GM21717 (cell line): ENCODE measurements around the gene ZNF470.

Experiments used
- ATAC-seq: cut with Tn5 transposase; IDR thresholded peaks from one replicate; pipeline ENCODE4 v1.9.1; 2021; ENCODE audit warnings: mild to moderate bottlenecking, moderate library complexity; ENCODE audit not compliant: unreplicated experiment

The ZNF470 gene

GRCh38 chr19:56567274-56568120, at the start of gene ZNF470:
Gene ZNF470, plus strand, starts transcription at chr19:56567468. Its CDS starts 2,844 bp downstream, at chr19:56570312.
- ATAC-seq = peak; percentile 95

- no peak for ATAC-seq
Observed at GRCh38 chr19:56525214-56525860, 41.9 kb upstream of the ZNF470 start.

DNA sequence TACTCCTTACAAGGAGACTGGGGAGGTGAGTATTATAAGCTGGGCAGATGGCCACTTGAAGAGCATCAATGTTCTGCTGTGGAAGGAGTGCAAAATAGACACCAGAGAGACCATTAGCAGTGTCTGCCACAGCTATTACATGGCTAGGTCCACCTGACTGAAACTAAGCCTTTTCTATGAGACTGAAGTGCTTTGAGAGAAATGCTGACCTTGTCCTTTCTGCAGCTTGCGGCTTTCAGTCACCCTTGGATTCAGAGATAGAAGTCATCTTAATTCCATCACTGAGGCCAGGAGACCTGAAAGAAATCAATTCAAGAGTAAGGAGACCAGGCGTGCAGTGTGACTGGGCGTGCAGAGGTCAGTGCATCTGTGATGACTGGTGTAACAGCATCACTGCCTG, 29.8 kb upstream of the ZNF470 start:
- ATAC-seq = no peak

GRCh38 chr19:56538254-56538760, 29.0 kb upstream of the ZNF470 start:
- ATAC-seq = peak; percentile 85

DNA sequence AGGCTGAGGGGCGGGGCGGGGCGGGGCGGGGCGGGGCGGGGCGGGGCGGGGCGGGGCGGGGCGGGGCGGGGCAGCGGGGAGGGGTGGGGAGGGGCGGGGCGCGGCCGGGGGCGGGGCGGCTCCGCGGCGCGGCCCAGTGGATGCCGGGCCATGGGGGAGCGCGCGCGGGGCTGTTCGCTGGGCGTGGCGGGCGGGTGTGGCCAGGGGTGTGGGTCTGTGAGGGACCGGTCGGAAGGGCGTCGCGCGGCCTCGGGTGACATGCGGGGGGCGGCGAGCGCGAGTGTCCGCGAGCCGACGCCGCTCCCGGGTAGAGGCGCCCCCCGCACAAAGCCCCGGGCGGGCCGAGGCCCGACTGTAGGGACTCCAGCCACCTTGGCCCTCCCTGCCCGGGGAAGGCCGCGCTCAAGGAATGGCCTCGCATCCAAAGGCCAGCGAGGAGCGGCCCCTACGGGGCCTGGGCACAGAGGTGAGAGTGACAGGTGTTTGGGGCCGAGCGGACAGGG, 28.5 kb upstream of the ZNF470 start, which contains the start of gene ZFP28:
TSS of gene ZFP28 (plus strand) at position 188 of the 503 bp plus-strand sequence. CDS start at position 259, 71 bp downstream.
- ATAC-seq = peak; percentile 43

- ATAC-seq = no peak
Observed at GRCh38 chr19:56543776-56544175, 23.5 kb upstream of the ZNF470 start.

DNA sequence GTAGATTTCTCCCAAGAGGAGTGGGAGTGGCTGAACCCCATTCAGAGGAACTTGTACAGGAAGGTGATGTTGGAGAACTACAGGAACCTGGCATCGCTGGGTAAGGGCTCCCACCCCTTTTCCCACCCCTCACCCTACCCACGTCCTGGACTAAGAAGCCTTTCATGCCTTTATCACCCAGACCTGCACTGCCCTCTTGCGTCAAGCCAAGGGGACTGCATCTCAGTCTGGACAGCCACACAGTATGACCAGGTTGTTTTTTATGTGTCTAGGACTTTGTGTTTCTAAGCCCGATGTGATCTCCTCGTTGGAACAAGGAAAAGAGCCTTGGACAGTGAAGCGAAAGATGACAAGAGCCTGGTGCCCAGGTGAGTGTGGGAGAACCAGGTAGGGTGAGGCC, 19.7 kb upstream of the ZNF470 start:
- no peak for ATAC-seq

GRCh38 chr19:56554272-56554869, 12.9 kb upstream of the ZNF470 start:
- no peak for ATAC-seq

DNA sequence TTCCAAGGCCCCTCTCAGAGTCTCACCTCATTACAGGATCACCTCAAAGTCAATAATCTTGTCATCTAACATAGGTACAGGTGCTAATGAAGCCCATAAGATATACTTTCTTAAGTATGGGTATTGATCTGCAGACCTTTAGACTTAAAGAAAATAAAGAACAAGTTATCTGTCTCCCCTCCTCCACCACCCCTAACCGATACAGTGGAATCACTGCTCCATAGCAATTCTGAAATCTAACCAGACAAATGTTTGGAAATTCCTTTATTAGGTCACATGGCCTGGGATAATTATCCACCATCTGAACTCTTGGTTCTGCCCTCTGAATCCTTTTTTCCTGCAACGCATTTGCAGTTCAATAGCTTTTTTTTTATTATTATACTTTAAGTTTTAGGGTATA, 4.5 kb upstream of the ZNF470 start:
- ATAC-seq = no peak

DNA sequence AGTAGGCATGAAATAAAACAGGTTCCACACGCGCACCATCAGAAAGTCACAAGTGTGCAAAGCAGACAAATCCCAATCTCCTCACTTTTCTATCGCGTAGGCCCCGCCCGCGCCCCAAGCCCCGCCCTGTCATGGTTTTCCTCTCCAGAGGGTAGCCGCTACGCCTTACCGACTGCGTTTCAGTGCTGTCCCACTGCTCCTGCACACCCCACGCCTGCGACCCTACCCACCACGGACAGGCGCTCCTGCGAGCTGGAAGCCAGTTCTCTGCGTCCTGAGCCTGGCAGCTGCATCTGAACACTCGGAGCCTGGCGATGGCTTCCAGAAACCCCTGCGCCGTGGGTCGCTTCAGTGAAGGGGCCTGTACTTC, 379 bp upstream of the ZNF470 start:
- peak; percentile 27 for ATAC-seq

- ATAC-seq = no peak
Observed at GRCh38 chr19:56572589-56572988, 5.3 kb downstream of the ZNF470 start.

- no peak for ATAC-seq
Observed at GRCh38 chr19:56573914-56574313, 6.6 kb downstream of the ZNF470 start.

- ATAC-seq = no peak
Observed at GRCh38 chr19:56577719-56578602, 10.7 kb downstream of the ZNF470 start.

DNA sequence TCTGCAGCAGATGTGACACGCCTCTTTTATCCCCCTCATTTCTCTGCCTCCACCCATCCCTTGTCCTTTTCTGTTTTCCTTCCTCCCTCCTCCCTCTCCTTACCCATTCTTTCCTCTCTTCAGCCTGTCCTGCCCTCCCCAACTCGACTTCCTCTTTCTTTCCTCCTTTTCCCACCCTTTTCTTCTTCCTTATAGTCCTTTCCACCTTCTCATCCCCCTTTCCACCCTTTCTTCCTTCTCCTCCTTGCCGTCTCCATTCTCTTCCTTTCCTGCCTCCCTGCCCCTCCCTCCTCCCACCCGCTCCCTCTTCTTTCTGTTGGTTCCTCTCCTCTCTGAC, 27.1 kb downstream of the ZNF470 start:
- ATAC-seq = no peak

GRCh38 chr19:56594783-56595547, 27.7 kb downstream of the ZNF470 start, which contains the start of gene ZNF71:
Gene ZNF71, plus strand, starts transcription at chr19:56595302. Its CDS starts 6,257 bp downstream, at chr19:56601559.
- ATAC-seq = peak; percentile 82

GRCh38 chr19:56595548-56595899, 28.3 kb downstream of the ZNF470 start:
- peak; percentile 26 for ATAC-seq

GRCh38 chr19:56596676-56597075, 29.4 kb downstream of the ZNF470 start:
- ATAC-seq = no peak

GRCh38 chr19:56597696-56598095, 30.4 kb downstream of the ZNF470 start:
- ATAC-seq = no peak

- no peak for ATAC-seq
Observed at GRCh38 chr19:56601375-56601774, 34.1 kb downstream of the ZNF470 start.

DNA sequence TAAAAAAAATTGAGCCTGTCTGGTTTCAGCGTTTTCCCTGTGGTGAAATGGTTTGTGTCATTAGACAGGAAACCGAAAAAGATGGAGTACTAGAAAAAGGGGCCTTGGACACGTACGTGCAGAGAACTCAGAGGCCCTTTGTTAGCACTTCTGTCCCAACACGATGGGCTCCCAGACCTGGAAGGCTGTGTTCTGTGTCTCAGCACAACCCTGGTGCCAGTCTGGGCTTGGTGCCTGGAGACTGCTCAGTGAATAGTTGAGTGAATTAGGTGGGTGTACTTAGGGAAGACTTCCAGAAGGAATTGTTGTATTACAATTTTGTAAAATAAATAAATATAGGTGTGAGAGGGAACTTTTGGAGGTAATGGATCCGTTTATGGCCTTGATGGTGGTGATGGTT, 36.6 kb downstream of the ZNF470 start:
- no peak for ATAC-seq
